ENCODE data around the gene FOXRED2. TPM values are rescaled to one million over a fixed set of nuclear protein-coding genes. Genes with fewer than 3 reads are reported as not detected.
"Not testable (repeated sequence)": the region's sequence is repeated elsewhere in the genome, so short reads cannot be mapped to it uniquely, and the experiment has no call there.

FOXRED2 gene
- total RNA-seq, 1 experiment from 2014 or later = 19.5 TPM

DNA sequence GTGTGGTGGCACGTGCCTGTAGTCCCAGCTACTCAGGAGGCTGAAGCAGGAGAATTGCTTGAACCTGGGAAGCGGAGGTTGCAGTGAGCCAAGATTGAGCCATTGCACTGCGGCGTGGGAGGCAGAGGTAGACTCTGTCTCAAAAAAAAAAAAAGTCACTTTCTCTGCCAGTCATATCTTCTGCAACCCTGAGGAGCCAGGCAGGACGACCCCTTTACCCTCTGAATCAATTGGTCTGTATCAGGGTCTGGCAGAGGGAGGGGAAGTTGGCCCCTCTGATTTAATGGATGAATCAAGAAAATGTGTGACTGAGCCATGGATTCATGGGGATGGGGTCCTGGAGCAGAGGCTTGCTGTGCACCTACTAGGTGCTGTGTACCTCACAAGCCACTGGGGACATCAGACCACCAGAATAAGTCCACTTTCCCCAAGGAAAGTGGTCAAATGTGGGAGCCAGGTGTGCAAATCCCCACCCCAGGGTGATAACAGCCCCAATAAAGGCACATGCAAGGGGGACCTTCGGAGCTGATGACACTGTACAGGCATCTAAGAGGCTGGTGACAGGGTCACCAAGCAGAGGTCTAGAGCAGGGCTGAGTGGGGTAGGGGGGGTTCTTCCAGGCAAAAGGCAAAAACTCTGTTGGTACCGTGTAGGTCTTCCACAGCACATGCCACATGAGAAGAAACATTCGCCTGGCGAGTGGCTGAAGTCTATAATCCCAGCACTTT lies 54.4 kb downstream of the FOXRED2 start:
- DNase-seq (ENCODE audit: low read depth) = no peak

DNA sequence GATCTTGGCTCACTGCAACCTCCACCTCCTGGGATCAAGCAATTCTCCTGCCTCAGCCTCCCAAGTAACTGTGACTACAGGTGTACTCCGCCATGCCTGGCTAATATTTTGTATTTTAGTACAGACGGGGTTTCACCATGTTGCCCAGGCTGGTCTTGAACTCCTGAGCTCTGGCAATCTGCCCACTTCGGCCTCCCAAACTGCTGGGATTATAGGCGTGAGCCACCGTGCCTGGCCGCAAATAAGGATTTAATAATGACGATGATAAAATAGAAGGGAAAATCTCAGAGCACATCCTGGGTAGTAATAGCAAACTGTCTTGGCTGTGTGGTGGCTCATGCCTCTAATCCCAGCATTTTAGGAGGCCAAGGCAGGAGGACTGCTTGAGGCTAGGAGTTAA lies 55.9 kb downstream of the FOXRED2 start:
- DNase-seq (ENCODE audit: low read depth) = not testable (repeated sequence)

DNA sequence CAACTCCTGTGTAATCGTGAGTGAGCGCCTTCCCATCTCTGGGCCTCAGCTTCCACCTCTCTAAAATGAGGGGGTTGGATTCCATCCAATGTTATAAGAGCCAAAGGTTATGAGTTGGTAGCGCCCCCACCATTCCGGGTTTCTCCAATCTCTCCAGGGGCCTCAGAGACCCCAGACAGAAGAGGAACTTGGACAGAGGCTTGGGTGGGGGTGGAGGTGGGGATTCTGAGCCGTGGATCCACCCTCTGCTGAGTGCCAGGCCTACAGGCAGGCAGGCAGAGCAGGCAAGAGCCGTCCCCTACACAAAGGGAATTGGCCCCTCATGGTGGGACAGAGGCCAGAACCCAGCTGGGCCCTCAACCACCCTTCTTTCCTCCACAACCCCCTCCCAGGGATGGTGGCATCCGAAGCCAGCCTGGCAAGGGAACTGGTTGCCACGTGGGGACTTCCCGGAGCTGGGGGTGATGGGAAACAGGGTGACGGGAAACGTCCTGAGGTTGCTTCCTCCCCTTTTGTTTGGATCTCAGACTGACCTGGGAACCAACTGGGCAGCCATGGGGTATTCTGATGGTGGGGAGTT lies 57.2 kb downstream of the FOXRED2 start:
- DNase-seq (ENCODE audit: low read depth) = no peak

DNA sequence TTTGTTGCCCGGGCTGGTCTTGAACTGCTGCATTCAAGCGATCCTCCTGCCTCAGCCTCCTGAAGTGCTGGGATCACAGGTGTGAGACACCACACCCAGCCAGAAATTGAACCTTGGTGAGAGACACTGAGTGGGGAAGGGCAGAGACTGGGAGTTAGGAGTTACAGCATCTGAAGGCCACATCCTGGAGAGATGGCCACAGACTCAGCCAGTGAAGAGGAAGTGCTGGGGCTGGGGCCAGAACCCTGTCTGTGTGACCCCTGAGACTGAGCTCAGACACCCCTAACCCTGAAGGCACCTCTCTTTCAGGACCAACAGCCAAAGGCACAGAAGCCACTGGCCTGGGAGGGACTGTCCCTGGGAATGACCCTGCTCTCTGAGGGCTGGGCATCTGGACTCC lies 59.2 kb downstream of the FOXRED2 start:
- no peak for DNase-seq (ENCODE audit: low read depth)

DNA sequence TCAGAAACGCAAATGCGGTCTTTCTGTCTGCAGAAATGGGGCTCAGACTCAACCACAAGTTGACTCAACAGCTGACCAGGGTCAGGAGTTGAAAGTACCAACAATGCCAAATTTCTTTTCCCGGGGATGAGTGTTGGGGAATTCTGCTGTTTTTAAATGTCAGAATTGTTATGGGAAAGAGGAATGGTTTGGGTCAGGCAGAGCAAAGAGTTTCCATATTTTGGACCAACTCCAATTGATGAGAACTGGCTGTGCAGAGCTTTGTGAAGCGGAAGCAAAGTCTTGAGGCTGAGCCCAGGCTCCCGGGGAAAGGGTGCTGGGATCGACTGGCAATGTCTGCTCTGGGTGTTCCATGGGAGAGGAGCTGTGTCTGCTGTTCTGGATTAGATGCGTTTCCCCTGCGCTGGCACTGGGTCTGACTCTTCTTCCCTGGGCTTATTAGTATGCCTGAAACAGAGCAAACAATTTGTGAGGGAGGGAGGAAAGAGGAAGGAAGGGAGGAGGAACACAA lies 61.6 kb downstream of the FOXRED2 start:
- DNase-seq (ENCODE audit: low read depth) = peak; percentile 97

DNA sequence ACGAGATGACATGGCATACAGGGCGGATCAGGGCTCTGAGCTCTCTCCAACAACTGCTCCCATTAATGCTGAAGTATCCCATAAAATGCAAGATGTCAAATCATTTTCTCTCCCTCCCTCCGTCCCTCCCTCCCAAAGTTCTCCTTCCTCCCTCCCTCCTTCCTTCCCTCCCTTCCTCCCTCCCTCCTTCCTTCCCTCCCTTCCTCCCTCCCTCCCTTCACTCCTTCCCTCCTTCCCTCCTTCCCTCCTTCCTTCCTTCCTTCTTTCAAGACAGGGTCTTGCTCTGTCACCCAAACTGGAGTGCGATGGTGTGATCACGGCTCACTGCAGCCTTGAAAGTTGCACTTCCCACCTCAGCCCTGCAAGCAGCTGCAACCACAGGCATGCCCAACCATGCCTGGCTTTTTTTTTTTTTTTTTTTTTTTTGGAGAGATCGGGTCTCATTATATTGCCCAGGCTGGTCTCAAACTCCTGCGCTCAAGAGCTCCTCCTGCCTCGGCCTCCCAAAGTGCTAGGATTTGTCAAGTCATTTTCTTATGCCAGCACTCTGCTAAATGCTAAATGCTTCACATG lies 63.6 kb downstream of the FOXRED2 start:
- DNase-seq (ENCODE audit: low read depth) = peak; percentile 78

DNA sequence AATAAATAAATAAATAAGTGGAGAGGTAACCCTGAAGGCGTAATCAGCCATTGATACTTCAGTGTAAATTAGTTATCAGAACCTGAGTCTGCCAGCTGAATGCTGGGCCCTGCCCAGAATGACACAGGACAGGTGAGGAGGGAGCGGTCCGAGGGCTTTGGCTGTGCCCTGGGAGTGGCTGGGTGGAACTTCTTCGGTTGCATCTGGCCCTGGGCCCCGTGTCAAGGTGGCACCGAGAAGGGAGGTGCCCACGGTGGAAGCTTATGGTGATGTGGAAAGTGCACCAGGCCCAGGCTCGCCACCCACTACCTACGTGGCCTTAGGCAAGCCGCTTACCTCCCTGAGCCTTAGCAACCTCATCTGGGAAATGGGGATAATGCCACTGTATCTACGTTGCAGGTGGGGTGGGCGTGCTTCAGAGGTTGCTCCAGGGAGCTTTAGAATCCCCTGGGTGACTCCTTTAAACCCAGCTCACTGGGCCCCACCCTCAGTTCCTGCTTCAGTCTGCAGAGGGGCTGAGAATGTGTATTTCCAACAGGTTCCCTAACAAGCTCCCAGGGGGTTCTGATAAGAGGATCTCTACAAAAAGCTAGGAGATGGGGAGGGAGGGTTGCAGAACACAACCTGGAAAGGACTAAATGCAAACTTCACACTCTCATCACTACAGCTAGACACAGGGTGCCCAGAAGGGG lies 64.2 kb downstream of the FOXRED2 start:
- no peak for DNase-seq (ENCODE audit: low read depth)

DNA sequence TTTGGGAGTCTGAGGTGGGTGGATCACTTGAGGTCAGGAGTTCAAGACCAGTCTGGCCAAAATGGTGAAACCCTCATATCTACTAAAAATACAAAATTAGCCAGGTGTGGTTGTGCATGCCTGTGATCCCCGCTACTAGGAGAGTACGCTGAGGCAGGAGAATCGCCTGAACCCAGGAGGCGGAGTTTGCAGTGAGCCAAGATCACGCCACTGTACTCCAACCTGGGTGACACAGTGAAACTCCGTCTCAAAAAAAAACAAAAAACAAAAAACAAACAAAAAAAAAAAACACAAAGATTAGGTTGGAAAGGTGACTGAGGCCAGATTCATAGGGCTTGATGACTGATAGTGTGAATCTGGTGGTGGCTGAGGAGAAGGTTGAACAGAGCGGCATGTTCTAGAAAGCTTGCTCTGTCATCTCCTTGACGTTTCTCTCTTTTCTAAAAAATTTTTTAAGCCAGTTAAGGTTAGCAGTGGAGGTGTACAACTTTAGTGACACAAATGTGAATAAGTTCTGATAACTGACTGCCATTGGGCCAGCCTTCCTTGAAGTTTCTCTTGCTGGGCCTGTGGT lies 66.3 kb downstream of the FOXRED2 start:
- DNase-seq (ENCODE audit: low read depth) = no peak

DNA sequence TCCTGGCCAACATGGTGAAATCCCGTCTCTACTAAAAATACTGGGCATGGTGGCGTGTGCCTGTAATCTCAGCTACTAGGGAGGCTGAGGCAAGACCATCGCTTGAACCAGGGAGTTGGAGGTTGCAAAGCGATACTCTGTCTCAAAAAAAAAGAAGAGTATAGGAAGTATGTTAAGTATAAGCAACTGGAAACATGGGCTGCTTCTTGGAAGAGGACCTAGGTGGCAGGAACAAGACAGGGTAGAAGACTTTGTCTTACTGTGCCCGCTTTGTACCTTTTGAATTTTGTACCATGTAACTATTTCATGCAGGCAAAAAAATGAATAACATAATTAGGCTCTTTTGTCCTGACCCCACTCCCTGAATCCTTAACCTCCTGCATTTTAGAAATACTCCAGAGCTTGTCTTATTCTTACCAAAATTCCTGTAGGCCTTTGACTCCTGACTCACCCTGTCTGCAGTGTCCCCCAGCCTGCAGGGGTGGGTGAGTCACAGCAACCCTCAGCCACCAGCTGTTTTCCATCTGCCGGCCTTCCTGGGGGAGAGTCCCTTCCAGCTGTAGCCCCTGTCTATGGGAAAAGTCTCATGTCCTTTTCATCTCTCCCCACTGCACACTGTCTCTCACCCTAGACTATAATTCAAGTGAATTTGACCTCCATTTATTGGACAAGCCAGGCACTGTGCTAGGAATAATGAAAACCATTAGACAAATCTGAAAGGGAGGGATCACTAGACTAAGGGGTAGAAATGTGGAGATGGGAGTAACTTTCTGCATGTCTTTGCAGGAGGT lies 67.2 kb downstream of the FOXRED2 start:
- peak; percentile 97 for DNase-seq (ENCODE audit: low read depth)

Other genes starting within 250 kb of the FOXRED2 start
- gene MYH9, start 119.1 kb downstream of the FOXRED2 start, total RNA-seq (2014; rRNA removed) = 481 and 492 TPM in 2 replicates
- 34.4 and 38.9 TPM in 2 replicates for gene TXN2, start 25.4 kb downstream of the FOXRED2 start, total RNA-seq (2014; rRNA removed)
- gene EIF3D, start 22.1 kb upstream of the FOXRED2 start, total RNA-seq (2014; rRNA removed) = 455 and 528 TPM in 2 replicates
- gene CACNG2, start 196.7 kb upstream of the FOXRED2 start, total RNA-seq (2014; rRNA removed) = not detected in 2 replicates